HG03439 (cell line): Measurements from ENCODE around the gene SGSM2.
A peak's percentile ranks its signal among the peaks of the same experiment; 100 is the strongest.
"Not testable (repeated sequence)": the region's sequence is repeated elsewhere in the genome, so short reads cannot be mapped to it uniquely, and the experiment has no call there.

Source experiments
- ATAC-seq: cut with Tn5 transposase; IDR thresholded peaks from one replicate; pipeline ENCODE4 v1.9.1; 2021; ENCODE audit warnings: mild to moderate bottlenecking, moderate library complexity; ENCODE audit not compliant: unreplicated experiment

The SGSM2 gene, protein sequence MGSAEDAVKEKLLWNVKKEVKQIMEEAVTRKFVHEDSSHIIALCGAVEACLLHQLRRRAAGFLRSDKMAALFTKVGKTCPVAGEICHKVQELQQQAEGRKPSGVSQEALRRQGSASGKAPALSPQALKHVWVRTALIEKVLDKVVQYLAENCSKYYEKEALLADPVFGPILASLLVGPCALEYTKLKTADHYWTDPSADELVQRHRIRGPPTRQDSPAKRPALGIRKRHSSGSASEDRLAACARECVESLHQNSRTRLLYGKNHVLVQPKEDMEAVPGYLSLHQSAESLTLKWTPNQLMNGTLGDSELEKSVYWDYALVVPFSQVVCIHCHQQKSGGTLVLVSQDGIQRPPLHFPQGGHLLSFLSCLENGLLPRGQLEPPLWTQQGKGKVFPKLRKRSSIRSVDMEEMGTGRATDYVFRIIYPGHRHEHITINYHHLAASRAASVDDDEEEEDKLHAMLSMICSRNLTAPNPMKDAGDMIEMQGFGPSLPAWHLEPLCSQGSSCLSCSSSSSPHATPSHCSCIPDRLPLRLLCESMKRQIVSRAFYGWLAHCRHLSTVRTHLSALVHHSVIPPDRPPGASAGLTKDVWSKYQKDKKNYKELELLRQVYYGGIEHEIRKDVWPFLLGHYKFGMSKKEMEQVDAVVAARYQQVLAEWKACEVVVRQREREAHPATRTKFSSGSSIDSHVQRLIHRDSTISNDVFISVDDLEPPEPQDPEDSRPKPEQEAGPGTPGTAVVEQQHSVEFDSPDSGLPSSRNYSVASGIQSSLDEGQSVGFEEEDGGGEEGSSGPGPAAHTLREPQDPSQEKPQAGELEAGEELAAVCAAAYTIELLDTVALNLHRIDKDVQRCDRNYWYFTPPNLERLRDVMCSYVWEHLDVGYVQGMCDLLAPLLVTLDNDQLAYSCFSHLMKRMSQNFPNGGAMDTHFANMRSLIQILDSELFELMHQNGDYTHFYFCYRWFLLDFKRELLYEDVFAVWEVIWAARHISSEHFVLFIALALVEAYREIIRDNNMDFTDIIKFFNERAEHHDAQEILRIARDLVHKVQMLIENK

DNA sequence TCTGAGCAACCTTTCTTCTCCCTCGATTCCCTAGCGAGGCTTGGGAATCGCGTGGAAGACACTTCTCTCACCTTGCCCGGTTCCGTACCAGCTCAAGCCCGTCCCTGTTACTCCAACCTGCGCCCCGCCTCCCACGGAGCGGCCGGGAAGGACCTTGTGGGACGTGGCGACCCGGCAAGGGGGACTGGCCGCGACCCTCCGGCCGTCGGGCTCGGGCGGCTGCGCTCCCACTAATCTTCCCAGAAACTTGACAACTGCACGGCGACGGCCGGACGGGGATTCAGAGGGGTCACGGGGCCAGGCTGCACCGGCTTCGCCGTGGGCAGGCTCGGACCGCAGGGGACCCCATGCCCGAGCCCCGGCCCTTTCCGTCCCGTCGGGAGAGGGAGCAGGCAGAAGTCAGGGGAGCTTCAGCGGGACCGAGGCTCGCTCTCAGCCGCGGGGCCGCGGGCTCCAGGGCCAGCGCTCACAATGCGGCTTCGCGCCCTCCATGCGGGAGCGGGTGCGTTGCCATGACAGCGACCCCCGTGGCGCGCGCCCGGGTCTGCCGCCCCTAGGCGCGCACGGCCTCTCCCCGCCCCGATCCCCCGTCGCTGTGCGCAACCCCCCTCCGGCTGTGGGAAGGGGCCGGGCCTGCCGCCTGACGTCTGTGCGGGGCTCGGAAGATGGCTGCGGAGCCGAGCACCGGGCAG, at the start of gene SGSM2:
Gene SGSM2 (plus strand): TSS at position 650 of the 692 bp plus-strand sequence. CDS start 188 bp downstream, outside the sequence.
- peak; percentile 21 for ATAC-seq

DNA sequence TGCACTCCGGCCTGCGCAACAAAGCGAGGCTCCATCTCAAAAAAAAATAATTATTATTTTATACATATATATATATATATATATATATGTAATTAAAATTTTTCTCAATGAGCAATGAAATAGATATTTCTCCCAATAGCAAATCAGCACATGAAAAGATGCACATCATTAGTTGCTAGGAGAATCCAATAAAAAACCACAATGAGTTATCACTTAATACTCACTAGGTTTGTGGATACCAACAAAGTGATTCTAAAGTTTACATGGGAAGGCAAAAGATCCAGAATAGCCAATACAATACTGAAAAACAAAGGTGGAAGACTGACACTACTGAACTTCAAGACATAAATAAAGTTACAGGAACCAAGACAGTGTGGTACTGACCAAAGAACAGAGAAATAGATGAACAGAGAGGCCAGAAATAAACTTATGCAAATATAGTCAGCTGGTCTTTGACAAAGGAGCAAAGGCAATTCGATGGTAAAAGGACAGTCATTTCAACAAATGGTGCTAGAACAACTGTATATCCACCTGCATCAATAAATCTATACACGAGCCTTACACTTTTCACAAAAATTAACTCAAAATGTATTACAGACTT, 47.3 kb upstream of the SGSM2 start:
- ATAC-seq, result peak; percentile 66

DNA sequence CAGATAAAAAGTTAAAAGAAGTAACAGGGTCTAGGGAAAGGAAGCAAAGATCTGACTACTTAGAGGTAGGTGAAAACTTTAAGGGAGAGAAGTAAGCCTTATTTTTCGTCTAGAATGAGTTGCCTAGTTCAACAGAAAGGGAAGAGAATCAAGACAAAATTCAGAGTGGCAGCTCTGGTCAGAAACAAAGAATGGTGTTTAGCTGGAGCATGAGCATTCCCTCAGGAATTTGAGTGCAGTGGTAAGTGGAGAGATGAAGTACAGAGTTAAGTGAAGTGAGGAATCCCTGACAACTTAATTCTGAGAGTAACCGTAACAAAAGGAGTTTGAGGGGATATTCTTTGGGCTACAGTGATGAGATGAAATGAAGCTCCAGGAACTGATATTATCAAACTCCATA, 45.2 kb upstream of the SGSM2 start:
- ATAC-seq, result no peak

DNA sequence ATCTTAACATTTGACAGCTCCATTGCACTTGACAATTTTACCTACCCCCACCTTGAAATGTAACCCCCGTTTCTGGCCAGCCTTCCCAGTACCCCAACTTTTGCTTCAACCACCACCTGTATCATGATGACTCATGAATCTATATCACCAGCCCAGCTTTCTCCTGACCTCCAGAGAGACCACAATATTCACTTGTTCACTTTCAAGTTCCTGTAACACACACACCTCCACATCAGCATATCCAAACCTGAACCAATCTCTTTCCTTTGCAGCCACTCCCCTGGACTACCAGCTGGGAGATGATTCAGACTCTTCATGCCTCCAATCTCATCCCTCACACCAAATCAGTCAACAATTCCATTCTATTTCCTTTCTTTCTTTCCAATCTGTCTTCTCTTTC, 41.7 kb upstream of the SGSM2 start:
- no peak for ATAC-seq

DNA sequence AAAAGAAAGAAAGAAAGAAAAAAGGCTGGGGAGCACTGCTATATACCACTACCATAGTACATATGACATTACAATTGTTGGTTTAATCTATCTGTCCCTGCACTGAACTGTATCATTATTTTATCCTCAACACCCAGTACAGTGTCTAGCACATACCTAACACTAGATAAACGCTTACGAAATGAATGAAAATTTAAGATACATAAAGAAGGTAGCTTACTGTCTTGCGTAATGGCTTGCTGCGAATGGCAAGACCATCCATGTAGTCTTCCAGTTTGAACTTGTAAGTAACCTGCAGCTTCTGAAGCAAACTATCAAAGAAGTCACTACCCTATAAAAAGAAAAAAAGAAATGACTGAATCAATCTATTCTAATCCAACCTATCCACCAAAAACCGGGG, 40.3 kb upstream of the SGSM2 start:
- ATAC-seq, result no peak

DNA sequence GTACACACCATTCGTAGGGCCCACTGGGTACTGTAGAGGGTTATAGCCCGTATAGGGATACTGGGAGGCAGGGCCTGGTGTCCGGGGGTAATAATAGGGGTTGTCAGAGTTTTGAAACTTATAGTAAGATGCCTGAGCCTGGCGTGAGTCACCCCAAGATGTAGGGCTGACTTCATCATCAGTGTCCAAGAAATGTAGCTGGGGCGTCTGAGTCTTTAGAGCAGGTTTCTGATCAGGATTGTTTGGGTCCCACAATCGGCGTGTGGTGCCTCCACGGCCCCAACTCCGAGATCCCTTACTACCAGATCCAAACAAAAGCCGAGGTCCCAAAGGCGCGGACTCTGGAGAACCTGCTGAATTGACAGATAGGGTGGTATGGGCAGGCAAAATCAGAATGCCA, 38.2 kb upstream of the SGSM2 start:
- no peak for ATAC-seq

DNA sequence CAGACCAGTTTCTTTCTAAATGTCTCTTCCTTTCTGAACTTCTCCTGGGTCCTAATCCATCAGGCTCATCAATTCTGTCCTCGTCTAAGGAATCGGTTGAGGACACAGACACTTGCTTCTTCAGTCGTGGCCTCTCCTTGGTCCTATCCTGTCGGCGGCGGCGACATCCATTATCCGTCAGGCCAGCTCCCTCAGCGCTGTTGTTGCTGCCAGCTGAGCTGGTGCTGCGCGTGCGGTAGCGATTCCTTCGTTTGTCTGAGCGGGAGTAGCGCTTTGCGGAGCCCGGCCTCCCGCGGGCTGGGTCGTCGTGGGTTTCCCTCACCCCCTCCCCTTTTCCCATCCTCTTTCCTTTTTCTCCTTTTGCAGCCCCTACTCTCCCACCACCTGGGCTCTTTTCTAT, 37.5 kb upstream of the SGSM2 start:
- no peak for ATAC-seq

DNA sequence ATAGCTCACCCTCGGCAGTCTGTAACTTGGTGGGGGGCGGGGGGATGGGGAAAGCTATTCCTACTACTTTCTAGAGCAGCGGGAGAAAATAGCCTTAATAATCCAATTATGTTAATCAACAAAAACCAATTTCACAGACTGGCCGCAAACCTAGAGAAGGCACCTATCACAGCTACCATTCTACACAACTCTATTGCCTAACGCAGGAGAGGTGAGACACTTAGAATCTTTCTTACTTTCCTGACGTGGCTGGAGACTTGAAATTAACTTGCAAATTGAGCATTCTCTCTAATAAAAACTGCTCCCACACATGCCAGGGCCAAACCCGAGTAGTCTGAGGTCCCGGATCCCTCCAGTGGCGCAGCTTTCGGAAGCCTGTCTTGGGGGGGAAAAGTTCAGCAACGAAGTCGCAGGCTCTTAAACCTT, 34.5 kb upstream of the SGSM2 start:
- ATAC-seq, result no peak

DNA sequence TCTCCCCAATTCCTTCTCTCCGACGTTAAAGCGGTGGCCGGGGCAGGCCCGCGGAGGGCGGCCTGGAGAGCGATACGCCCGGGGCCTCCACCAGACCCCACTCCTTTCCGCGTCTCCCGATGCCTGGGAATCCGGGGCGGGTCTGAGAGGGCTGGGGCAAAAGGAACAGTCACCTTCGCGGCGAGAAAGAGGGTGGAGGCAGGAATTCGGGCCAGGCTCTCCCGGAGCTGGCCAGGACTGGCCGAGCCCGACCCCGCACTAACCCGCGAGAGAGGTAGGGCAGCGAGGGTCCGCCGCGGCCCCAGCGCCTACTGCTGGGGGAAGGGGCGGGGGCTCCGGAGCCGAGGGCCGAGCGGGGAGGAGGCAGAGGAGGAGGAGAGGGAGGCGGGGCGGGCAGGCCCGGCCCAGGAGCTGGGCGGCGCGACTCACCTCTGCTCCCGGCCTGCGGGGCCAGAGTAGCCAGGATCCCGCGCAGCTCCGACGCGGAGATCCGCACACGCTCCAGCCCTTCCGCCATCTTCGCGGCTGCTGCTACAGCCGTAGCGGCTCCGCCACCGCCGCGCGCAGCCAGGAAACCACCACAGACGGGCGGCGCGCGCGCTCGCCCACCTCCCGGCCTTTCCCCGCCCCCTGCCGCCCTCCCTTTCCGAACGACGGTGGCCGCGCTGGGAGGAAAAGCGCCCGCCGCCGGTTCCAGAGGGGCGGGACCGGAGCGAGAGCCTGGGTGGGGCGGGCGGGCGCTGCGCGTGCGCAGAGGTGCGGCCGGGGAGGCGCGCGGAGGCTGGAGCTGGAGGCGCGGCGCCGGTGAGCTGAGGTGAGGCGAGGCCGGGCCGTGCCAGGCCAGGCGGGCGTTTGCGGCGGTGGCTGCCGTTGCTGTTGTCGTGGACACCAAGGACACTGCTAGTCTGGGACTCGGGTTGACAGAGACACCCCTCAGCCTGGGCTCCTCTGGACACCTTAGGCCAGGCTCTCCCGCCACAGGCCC, 33.8 kb upstream of the SGSM2 start, which contains the start of the genes SMG6 and SRR:
Gene SMG6 (minus strand): TSS at position 582 of the 985 bp plus-strand sequence. CDS start 65 bp downstream, at position 517.
Gene SRR (plus strand): TSS at position 747 of the 985 bp plus-strand sequence. CDS start 11,611 bp downstream, outside the sequence.
- ATAC-seq, result peak; percentile 77

DNA sequence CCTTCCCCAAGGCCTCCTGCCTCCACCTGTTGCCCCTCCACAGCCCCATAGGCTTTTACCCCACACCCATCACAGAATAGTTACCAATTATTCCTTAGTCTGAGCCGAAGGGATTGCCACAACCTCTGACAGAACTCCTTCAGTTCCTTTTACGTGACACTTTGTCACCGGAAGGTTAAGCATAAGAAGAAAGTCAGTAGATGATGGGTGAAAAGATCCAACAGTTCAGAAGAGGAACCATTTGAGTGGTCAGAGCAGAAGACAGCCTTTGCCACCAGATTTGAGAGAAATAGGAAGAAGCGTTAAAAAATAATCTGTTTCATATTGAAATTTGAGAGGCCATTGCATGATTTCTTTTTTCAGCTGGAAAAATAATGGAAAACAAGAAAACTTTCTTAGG, 32.4 kb upstream of the SGSM2 start:
- no peak for ATAC-seq

DNA sequence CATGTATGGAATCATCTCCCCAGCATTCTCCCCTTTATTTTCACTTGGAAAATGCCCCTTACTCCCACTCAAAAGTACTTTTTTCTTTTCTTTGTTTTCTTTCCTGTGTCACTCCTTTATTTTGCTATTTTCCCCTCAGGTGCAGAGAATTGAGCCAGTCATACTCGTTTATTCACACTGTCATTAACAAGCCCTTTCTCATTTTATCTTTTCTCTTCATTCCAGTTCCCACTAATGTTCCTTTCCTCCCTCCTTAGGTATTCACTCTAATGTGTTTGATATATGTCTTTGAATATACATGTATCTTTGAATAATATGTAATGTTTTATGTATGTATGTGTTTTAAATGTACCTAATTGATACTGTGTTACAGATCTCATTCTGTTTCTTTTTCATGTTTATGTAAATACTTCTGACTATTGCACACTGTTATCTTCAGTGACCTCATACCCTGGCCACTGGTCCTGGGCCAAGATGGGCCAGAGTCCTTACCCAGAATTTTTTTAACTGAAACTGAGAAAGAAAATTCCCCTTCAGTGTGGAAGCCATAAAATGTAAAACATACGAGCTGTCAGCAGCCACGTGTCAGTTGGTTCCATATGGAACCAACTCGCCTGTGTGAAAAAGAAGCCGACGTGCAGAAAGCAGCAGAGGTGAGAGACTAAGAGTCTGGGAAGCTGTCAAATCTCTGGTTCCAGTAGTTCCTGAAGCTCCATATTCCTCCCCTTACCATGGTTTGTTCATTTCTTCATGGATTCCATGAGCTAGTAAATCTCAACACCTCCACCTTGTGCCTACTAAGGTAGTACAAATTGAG, 27.8 kb upstream of the SGSM2 start:
- ATAC-seq, result no peak

DNA sequence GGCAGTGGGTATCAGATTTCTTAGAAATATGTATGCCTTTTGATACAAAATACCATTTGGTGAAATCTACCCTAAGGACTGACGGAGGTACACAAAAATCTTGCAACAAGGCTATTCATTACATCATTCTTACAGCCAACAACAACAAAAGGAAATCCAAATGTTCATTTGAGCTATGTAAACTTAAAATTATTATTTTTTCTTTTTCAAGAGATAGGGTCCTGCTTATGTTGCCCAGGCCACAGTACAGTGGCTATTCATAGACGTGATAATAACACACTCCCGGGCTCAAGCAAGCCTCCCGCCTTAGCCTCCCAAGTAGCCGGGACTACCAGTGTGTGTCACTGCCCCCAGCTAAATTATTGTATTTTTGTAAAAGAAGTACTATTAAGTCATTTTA, 24.6 kb upstream of the SGSM2 start:
- no peak for ATAC-seq

DNA sequence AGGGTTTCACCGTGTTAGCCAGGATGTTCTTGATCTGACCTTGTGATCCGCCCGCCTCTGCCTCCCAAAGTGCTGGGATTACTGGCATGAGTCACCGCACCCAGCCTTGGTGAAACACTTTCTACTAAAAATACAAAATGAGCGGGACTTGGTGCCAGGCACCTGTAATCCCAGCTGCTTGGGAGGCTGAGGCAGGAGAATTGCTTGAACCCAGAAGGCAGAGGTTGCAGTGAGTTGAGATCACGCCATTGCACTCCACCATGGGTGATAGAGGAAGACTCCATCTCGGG, 20.4 kb upstream of the SGSM2 start:
- ATAC-seq, result not testable (repeated sequence)

DNA sequence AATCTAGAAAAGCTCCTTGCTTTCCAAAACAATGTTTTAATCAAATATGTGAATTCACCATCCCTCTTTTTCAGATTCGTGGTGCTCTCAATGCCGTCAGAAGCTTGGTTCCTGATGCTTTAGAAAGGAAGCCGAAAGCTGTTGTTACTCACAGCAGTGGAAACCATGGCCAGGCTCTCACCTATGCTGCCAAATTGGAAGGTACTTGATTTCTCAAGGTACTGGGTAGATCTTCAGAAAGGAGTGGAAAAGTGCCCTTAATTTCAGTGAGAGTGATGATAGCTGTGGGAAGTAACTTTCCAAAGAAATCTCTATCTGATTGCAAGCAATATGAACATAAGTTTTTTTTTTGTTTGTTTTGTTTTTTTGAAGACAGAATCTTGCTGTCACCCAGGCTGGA, 19.5 kb upstream of the SGSM2 start:
- no peak for ATAC-seq

DNA sequence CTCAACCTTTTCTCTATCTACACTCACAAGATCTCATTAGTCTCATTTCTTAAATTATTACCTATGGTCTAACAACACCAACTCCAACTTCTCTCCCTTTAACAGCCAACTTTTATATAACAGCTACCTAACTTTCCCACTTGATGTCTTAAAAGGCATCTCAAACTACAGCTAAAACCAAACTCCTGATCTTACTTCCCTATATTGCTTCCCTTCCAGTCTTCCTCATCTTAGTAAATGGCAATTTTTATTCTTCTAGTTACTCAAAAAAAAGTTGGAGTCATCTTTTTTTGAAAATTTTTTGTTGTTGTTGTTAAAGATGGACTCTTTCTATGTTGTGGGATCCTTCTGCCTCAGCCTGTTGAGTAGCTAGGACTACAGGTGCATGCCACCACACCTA, 18.2 kb upstream of the SGSM2 start:
- no peak for ATAC-seq

DNA sequence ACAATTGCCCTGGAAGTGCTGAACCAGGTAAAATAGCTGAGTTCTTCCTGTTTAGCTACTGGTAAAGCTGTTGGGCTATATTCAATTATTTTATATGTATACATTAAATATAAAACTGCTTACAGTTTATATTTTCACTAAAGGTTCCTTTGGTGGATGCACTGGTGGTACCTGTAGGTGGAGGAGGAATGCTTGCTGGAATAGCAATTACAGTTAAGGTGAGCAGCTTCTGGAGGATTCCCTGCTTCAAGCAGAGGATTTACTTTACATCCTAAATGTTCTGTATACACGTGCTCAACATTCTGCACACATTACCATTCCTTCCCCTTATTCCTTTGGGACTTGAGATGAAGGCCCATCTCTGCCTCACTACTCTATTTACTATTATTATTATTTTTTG, 15.9 kb upstream of the SGSM2 start:
- no peak for ATAC-seq

DNA sequence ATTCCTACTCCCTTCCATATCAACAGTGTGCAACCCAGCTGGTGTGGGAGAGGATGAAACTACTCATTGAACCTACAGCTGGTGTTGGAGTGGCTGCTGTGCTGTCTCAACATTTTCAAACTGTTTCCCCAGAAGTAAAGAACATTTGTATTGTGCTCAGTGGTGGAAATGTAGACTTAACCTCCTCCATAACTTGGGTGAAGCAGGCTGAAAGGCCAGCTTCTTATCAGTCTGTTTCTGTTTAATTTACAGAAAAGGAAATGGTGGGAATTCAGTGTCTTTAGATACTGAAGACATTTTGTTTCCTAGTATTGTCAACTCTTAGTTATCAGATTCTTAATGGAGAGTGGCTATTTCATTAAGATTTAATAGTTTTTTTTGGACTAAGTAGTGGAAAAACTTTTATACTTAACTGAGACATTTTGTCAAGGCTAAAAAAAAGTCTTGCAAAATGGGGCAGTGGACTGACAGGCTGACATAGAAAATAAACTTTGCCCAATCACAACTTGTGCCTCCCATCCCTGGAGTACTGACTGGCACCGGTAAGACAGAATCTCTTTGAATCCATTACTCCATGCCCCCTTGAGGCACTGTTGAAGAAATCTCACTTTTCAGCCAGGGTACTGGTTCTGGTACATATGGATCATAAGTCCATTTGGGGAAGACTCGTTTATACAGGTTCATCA, 13.5 kb upstream of the SGSM2 start:
- no peak for ATAC-seq

DNA sequence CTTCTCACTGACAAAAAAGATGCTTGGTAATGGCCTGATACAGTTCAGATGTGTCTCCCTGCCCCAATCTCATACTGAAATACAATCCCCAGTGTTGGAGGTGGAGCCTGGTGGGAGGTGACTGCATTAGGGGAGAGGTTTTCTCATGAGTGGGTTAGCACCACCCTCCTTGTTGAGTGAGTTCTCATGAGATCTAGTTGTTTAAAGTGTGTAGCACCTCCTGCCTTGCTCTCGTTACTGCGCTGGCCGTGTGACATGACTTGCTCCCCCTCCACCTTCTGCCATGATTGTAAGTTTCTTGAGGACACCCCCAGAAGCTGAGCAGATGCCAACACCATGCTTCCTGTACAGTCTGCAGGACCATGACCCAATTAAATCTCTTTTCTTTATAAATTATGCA, 6.0 kb upstream of the SGSM2 start:
- no peak for ATAC-seq
